ENCODE measurements around the gene MATR3. TPM values are rescaled to one million over a fixed set of nuclear protein-coding genes. Genes with fewer than 3 reads are reported as not detected.
A peak's percentile ranks its signal among the peaks of the same experiment; 100 is the strongest.

Gene MATR3
- total RNA-seq, 1 donor from 2014 or later = 276 TPM

GRCh38 chr5:139296198-139296597, 2.7 kb downstream of the MATR3 start:
- Mint-ChIP-seq H3K4me1 (ENCODE audit: unreplicated experiment) (peaks cover 47% of the 10 kb centered on the region), H3K36me3 (peaks cover 7% of the 10 kb centered on the region), H3K27ac (no peak overlapping the region), H3K4me3 (peak overlapping the region; percentile 26), H3K27me3 (no peaks in the 10 kb centered on the region), H3K9me3 (no peaks in the 10 kb centered on the region)
- no peak for DNase-seq (ENCODE audit: extremely low spot score, unreplicated experiment)
- no peak for TF ChIP-seq CTCF (conservative IDR thresholded peaks at IDR 0.05)

GRCh38 chr5:139296862-139297326, 3.4 kb downstream of the MATR3 start:
- no peak for TF ChIP-seq CTCF (conservative IDR thresholded peaks at IDR 0.05)
- Mint-ChIP-seq H3K4me3 (peak overlapping the region; percentile 26), H3K36me3 (peaks cover 7% of the 10 kb centered on the region), H3K27me3 (no peaks in the 10 kb centered on the region), H3K9me3 (no peaks in the 10 kb centered on the region), H3K4me1 (ENCODE audit: unreplicated experiment) (peaks cover 53% of the 10 kb centered on the region), H3K27ac (peak overlapping the region; percentile 40)
- no peak for DNase-seq (ENCODE audit: extremely low spot score, unreplicated experiment)

- Mint-ChIP-seq H3K36me3 (peaks cover 7% of the 10 kb centered on the region), H3K27me3 (no peaks in the 10 kb centered on the region), H3K27ac (peak overlapping the region; percentile 35), H3K4me3 (peak overlapping the region; percentile 26), H3K4me1 (ENCODE audit: unreplicated experiment) (peaks cover 55% of the 10 kb centered on the region), H3K9me3 (no peaks in the 10 kb centered on the region)
- no peak for DNase-seq (ENCODE audit: extremely low spot score, unreplicated experiment)
- no peak for TF ChIP-seq CTCF (conservative IDR thresholded peaks at IDR 0.05)
These were observed 4.0 kb downstream of the MATR3 start for GRCh38 chr5:139297439-139298133.

DNA sequence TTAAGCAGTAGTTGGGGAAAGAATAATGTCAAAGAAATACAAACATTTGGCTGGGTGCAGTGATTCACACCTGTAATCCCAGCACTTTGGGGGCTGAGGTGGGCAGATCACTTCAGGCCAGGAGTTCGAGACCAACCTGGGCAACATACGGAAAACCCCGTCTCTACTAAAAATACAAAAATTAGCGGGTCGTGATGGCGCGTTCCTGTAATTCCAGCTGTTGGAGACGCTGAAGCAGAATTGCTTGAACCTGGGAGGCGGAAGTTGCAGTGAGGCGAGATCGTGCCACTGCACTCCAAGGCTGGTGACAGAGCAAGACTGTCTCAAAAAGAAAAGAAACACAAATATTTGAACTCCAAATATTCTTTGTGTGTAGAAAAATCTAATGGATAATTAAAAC, 4.7 kb downstream of the MATR3 start:
- no peak for DNase-seq (ENCODE audit: extremely low spot score, unreplicated experiment)
- no peaks in the 10 kb centered on the region for H3K27me3 Mint-ChIP-seq
- H3K4me3 Mint-ChIP-seq = peak overlapping the region; percentile 38
- H3K27ac Mint-ChIP-seq = peak overlapping the region; percentile 35
- H3K36me3 Mint-ChIP-seq = peaks cover 7% of the 10 kb centered on the region
- H3K4me1 Mint-ChIP-seq (ENCODE audit: unreplicated experiment) = peaks cover 62% of the 10 kb centered on the region
- no peaks in the 10 kb centered on the region for H3K9me3 Mint-ChIP-seq
- TF ChIP-seq CTCF (conservative IDR thresholded peaks at IDR 0.05) = no peak

- H3K4me1 Mint-ChIP-seq (ENCODE audit: unreplicated experiment) = peaks cover 65% of the 10 kb centered on the region
- H3K27me3 Mint-ChIP-seq = no peaks in the 10 kb centered on the region
- TF ChIP-seq CTCF (conservative IDR thresholded peaks at IDR 0.05) = no peak
- DNase-seq (ENCODE audit: extremely low spot score, unreplicated experiment) = no peak
- H3K4me3 Mint-ChIP-seq = peak overlapping the region; percentile 7
- H3K9me3 Mint-ChIP-seq = no peaks in the 10 kb centered on the region
- H3K36me3 Mint-ChIP-seq = peaks cover 7% of the 10 kb centered on the region
- H3K27ac Mint-ChIP-seq = peak overlapping the region; percentile 17
These were observed 5.9 kb downstream of the MATR3 start for GRCh38 chr5:139299486-139299885.

Measured in type B pancreatic cell (in vitro differentiated cells).